GM23338 (cell line): ENCODE data around the gene SLC25A18.

Experiments
- CREB1 ChIP-seq: fragments of 250-450 bp; sonication (Bioruptor Pico); IDR thresholded peaks from 2 replicates; pipeline ENCODE4 v1.5.0; 2020; ENCODE audit warnings: low read depth, mild to moderate bottlenecking, moderate library complexity
- CTCF ChIP-seq, 2 experiments: fragments of 200-600 bp in 1 of 2; sonication (generic) in 1 of 2; conservative IDR thresholded peaks; 2 replicates each; pipeline versions ENCODE4 v1.5.1 to v1.6.1; 2016 to 2017; ENCODE audit warnings: antibody characterized with exemption in 2 of 2, low read depth in 2 of 2, mild to moderate bottlenecking in 2 of 2, moderate library complexity in 1 of 2
- ETS1 ChIP-seq: IDR thresholded peaks from 2 replicates; pipeline ENCODE4 v1.6.1; 2016; ENCODE audit warnings: antibody characterized with exemption
- EZH2 ChIP-seq: fragments of 200-600 bp; sonication (generic); IDR thresholded peaks from one replicate; pipeline ENCODE4 v1.8.0; 2017; ENCODE audit warnings: antibody characterized with exemption, mild to moderate bottlenecking, low read depth; ENCODE audit not compliant: unreplicated experiment
- EZH2phosphoT487 ChIP-seq: fragments of 200-600 bp; sonication (generic); IDR thresholded peaks from one replicate; pipeline ENCODE4 v1.8.1; 2018; ENCODE audit warnings: antibody characterized with exemption; ENCODE audit not compliant: unreplicated experiment
- JUNB ChIP-seq: IDR thresholded peaks from one replicate; pipeline ENCODE4 v1.6.1; 2016; ENCODE audit warnings: antibody characterized with exemption; ENCODE audit not compliant: unreplicated experiment
- POLR2AphosphoS5 ChIP-seq: IDR thresholded peaks from 2 replicates; pipeline ENCODE4 v1.6.1; 2016; ENCODE audit warnings: antibody characterized with exemption, low read depth
- REST ChIP-seq: IDR thresholded peaks from one replicate; pipeline ENCODE4 v1.6.1; 2018; ENCODE audit warnings: antibody characterized with exemption; ENCODE audit not compliant: unreplicated experiment
- STAT1 ChIP-seq: IDR thresholded peaks from one replicate; pipeline ENCODE4 v1.6.1; 2016; ENCODE audit warnings: antibody characterized with exemption; ENCODE audit not compliant: unreplicated experiment
- ZNF114 ChIP-seq: fragments of 250-450 bp; sonication (Bioruptor Pico); IDR thresholded peaks from 2 replicates; pipeline ENCODE4 v1.5.0; 2020; ENCODE audit warnings: mild to moderate bottlenecking, moderate library complexity
- ZNF331 ChIP-seq: fragments of 250-450 bp; sonication (Bioruptor Pico); IDR thresholded peaks from 2 replicates; pipeline ENCODE4 v1.5.0; 2020; ENCODE audit warnings: low read depth, mild to moderate bottlenecking, moderate library complexity

GRCh38 chr22:17628406-17629172 lies 65.3 kb downstream of the SLC25A18 start, which contains the start of gene ATP6V1E1:
- TF ChIP-seq POLR2AphosphoS5 = peak; percentile 63
- TF ChIP-seq CTCF (conservative IDR thresholded peaks at IDR 0.05; ENCODE audit: low read depth in 2 of 2) = no peak
- TF ChIP-seq EZH2phosphoT487 = no peak
- no peak for TF ChIP-seq EZH2
- TF ChIP-seq REST = no peak
- TF ChIP-seq CREB1 (CRISPR knock-in tag) = peak; percentile 81; the same call in 1 of the 2 replicates
- TF ChIP-seq ETS1 = peak; percentile 59
- no peak for TF ChIP-seq JUNB
- TF ChIP-seq STAT1 = no peak
- no peak for TF ChIP-seq ZNF114 (CRISPR knock-in tag)
- TF ChIP-seq ZNF331 = no peak
